ENCODE results near the gene TEKT3.

DNA sequence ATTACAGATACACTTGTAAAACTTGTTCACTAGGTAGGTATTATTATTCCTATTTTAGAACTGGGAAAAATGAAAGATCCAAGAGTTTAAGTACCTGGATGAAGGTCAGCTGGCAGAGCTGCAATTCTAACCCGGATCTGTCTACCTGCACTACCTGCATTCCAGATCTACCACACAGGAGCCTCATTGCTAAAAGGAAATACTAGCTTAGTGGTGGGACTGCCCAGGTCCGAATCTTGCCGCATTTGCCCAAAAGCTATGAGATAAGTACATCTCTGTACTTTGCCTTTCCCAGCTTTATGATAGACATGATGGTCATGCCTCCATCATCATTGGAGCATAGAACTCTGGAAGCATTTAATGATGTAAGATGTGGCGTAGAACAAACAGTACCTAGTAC is 36.8 kb upstream of the TEKT3 start:
- TF ChIP-seq CTCF (IDR thresholded peaks at IDR 0.05) (no peak), ZFX (IDR thresholded peaks at IDR 0.05; ENCODE audit: borderline replicate concordance) (no peak)
